ENCODE data around the gene MED8. TPM values are rescaled to one million over a fixed set of nuclear protein-coding genes. Genes with fewer than 3 reads are reported as not detected.
A peak's percentile ranks its signal among the peaks of the same experiment; 100 is the strongest.

MED8 gene
- total RNA-seq, 3 donors from 2014 or later, result 35.8 to 39.6 (median 38.3) TPM

DNA sequence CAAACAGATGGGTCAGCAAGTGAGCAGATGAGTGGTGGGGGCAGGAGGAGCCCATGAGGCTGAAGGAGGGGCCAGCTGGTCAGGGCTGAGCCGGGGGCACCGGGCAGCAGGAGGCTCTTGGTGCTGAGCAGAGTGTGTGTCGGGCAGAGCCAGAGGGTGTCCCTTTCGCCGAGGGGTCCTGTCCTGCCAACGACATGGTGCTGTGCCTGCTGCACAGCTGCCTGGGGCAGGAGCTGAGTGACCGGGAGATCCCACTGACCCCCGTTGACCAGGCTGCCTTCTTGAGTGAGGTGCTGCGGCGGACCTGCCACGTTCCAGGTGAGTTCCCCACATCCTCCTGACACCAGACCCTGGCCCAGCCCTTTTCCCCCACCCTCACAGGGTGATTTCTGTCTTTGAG, 36.6 kb upstream of the MED8 start:
- TF ChIP-seq, protein P1, sequence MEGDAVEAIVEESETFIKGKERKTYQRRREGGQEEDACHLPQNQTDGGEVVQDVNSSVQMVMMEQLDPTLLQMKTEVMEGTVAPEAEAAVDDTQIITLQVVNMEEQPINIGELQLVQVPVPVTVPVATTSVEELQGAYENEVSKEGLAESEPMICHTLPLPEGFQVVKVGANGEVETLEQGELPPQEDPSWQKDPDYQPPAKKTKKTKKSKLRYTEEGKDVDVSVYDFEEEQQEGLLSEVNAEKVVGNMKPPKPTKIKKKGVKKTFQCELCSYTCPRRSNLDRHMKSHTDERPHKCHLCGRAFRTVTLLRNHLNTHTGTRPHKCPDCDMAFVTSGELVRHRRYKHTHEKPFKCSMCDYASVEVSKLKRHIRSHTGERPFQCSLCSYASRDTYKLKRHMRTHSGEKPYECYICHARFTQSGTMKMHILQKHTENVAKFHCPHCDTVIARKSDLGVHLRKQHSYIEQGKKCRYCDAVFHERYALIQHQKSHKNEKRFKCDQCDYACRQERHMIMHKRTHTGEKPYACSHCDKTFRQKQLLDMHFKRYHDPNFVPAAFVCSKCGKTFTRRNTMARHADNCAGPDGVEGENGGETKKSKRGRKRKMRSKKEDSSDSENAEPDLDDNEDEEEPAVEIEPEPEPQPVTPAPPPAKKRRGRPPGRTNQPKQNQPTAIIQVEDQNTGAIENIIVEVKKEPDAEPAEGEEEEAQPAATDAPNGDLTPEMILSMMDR (IDR thresholded peaks at IDR 0.05), result no peak
- intact Hi-C loops (cut with DNase I, micrococcal nuclease), result no loop called here
- DNase-seq, result no peak

DNA sequence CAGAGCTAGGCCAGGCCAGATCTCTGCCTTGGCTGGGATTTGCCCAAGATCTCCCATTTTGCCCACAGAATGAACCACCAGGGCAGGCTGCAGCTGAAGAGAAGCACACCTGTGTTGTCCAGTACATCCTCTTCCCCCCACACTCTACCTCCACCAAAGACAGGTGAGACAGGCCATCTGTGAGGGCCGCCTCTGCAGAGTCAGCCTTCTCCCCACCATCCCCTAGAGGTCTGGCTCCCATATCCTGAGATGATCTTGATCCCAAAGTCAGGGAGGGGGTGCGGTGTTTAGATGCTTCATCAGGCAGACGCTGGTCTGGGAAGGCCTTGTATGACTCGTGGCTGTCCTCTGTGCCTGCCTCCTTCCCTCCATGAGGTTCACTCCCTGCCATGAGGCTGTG, 35.4 kb upstream of the MED8 start:
- no peaks in the 10 kb centered on the region for H3K9me3 ChIP-seq
- intact Hi-C loops (cut with DNase I, micrococcal nuclease), result no loop called here
- no peak overlapping the region for H3K4me3 ChIP-seq
- H3K36me3 ChIP-seq (ENCODE audit: low read depth), result peaks cover 12% of the 10 kb centered on the region
- no peak for ATAC-seq
- no peak for DNase-seq
- TF ChIP-seq, protein P1 (IDR thresholded peaks at IDR 0.05), result no peak
- H3K4me1 ChIP-seq (ENCODE audit: low read depth), result no peaks in the 10 kb centered on the region

More for the DNA sequence above, 36.6 kb upstream of the MED8 start:
- Histone ChIP-seq H3K4me1 (ENCODE audit: low read depth) (no peaks in the 10 kb centered on the region), H3K36me3 (ENCODE audit: low read depth) (peaks cover 3% of the 10 kb centered on the region), H3K9me3 (no peaks in the 10 kb centered on the region), H3K4me3 (no peak overlapping the region)
- no peak for ATAC-seq

DNA sequence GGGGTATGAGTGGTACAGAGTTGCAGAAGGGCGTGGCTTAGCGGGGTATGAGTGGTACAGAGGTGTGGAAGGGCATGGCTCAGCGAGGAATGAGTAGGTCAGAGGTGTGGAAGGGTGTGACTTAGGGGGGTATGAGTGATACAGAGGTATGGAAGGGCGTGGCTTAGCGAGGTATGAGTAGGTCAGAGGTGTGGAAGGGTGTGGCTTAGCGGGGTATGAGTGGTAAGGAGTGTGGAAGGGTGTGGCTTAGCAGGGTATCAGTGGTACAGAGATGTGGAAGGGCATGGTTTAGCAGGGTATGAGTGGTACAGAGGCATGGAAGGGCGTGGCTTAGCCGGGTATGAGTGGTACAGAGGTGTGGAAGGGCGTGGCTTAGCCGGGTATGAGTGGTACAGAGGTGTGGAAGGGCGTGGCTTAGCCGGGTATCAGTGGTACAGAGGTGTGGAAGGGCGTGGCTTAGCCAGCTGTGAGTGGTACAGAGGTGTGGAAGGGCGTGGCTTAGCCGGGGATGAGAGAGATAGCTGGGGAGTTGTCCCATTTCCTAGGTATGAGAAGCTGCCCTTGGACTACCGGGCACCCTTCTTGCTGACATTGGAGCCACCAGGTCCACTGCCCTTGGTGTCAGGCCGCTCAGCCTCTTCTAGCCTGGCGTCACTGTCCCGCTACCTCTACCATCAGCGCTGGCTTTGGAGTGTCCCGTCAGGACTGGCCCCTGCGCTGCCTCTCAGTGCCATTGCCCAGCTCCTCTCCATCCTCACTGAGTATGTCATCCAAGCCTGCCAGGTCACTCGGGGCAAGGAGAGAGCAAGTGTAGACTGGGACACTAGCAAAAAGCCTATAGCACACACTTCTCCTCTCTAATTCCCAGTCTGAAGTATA, 34.3 kb upstream of the MED8 start:
- ATAC-seq (peak; percentile 72), DNase-seq (peak in 2 of 3 donors; percentile 47 to 61)
- intact Hi-C loops (cut with DNase I, micrococcal nuclease), result no loop called here
- Histone ChIP-seq H3K9me3 (no peaks in the 10 kb centered on the region), H3K4me1 (ENCODE audit: low read depth) (no peaks in the 10 kb centered on the region), H3K4me3 (no peak overlapping the region), H3K36me3 (ENCODE audit: low read depth) (peaks cover 17% of the 10 kb centered on the region)
- TF ChIP-seq, protein P1 (IDR thresholded peaks at IDR 0.05), result no peak

DNA sequence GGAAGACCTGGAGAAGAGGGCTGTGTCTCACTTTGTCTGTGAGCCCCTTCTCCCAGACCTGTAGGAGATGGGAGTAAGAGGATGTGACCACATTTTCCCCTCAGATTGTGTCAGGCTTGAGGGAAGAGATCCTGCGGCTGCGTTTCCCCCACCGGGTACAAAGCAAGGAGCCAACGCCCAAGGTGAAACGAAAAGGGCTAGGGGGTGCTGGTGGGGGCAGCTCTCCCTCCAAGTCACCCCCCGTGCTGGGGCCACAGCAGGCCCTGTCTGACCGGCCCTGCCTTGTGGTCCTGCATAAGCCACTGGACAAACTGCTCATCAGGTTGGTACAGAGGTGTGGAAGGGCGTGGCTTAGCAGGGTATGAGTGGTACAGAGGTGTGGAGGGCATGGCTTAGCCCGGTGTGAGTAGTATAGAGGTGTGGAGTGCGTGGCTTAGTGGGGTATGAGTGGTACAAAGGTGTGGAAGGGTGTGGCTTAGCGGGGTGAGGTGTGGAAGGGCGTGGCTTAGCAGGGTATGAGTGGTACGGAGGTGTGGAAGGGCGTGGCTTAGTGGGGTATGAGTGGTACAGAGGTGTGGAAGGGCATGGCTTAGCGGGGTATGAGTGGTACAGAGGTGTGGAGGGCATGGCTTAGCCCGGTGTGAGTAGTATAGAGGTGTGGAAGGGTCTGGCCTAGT, 33.5 kb upstream of the MED8 start:
- Histone ChIP-seq H3K4me3 (no peak overlapping the region), H3K36me3 (ENCODE audit: low read depth) (peaks cover 20% of the 10 kb centered on the region), H3K4me1 (ENCODE audit: low read depth) (no peaks in the 10 kb centered on the region), H3K9me3 (no peaks in the 10 kb centered on the region)
- TF ChIP-seq, protein P1 (IDR thresholded peaks at IDR 0.05), result no peak
- ATAC-seq (peak; percentile 28), DNase-seq (no peak)
- intact Hi-C loops (cut with DNase I, micrococcal nuclease), result no loop called here

DNA sequence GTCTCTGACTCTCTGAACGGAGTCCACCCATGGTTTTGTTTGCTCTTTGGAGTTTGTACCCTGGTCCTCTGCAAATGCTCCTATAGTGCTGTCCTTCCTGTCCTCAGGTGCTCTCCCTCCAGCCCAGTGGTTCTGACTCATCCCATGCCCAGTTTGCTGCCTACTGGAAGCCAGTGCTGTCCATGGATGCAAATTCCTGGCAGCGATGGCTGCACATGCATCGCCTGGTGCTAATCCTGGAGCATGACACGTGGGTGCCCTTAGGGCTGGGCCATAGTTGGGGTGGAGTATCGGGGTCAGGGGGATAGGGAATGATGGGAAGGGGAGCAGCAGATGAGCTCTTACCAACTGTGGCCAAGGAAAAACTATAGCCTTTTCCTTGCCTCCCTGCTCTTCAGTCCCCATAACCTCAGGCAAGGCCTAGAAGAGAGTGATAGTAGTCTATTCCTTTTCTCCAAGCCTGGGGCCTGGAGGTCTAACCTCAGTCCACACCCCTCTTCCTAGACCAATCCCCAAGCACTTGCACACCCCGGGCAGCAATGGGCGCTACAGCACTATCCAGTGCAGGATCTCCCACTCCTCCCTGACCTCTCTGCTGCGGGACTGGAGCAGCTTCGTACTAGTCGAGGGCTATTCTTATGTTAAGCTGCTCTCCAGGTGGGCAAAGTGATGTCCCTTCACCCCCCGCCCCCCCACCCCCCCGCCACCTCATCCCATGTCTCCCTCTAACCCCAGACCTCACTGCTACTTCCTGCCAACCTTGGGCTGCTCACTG, 32.6 kb upstream of the MED8 start:
- DNase-seq (no peak), ATAC-seq (no peak)
- Histone ChIP-seq H3K9me3 (no peaks in the 10 kb centered on the region), H3K4me1 (ENCODE audit: low read depth) (no peaks in the 10 kb centered on the region), H3K4me3 (no peak overlapping the region), H3K36me3 (ENCODE audit: low read depth) (peaks cover 20% of the 10 kb centered on the region)
- TF ChIP-seq, protein P1 (IDR thresholded peaks at IDR 0.05), result no peak
- intact Hi-C loops (cut with DNase I, micrococcal nuclease), result no loop called here
